Globus pallidus (tissue), 1 donor: ENCODE data around the gene TPRN.

Source experiments
- DNase-seq: peaks from one replicate; pipeline ENCODE4 v3.0.0-alpha.2; 2015; ENCODE audit warnings: low spot score

TPRN gene

GRCh38 chr9:137143459-137143858 is 57.1 kb downstream of the TPRN start:
- no peak for DNase-seq

DNA sequence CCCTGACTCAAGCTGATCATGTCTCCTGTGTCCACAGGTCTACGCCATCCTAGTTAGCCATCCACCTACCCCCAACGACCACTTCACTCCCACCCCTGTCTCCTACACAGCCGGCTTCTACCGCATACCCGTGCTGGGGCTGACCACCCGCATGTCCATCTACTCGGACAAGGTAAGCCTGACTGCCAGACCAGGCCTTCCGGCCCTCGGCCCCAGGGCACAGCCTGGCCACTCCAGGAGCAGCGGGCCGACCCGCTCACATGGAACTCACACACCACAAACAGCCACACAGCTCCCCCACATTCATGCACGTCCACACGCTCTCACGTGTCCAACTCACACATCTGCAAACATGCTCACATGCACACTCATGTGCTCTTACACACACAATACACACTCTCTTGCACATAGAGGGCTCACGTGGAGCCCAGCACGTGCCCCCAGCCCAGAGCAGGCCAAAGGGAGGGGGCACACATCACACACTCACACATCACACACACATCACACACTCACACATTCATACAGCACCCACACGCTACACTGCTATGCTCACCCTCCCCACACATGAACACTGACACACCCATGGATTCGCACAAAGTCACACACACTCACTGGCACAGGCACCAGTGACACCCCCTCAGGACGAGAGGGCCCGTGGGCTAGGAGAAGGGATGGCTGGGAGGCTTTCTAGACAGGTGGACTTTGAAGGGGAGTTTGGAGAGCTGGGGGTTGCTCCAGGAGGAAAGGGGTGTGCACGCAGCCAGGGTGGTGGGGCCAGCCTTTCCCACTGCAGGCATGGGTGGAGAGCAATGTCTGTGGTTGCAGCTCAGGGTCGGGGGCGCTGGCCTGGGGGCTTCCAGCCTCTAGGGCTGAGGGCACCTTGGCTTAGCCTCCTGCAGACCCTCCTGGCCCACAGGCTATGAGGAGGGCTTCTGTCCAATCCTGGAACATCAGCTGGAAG is 58.3 kb downstream of the TPRN start:
- no peak for DNase-seq
